OCI-LY1 (cell line): ENCODE measurements around the gene SF3B1.
A peak's percentile ranks its signal among the peaks of the same experiment; 100 is the strongest.

Experiments used
- H2AFZ ChIP-seq: fragments of 200-600 bp; sonication (generic), shearing (Covaris generic); 2 replicates; pipeline ENCODE4 v1.6.0; 2014; ENCODE audit warnings: antibody characterized with exemption, mild to moderate bottlenecking, low read length
- H3F3A ChIP-seq: fragments of 200-600 bp; sonication (generic), shearing (Covaris generic); 2 replicates; pipeline ENCODE4 v1.6.0; 2014; ENCODE audit warnings: mild to moderate bottlenecking, antibody characterized with exemption, low read length, moderate library complexity; ENCODE audit not compliant: insufficient read depth
- H3K27ac ChIP-seq: fragments of 200-600 bp; sonication (generic); 2 replicates; pipeline ENCODE4 v1.5.1; 2014; ENCODE audit warnings: low read length, mixed run types, mild to moderate bottlenecking, low read depth; ENCODE audit not compliant: poor library complexity, severe bottlenecking
- H3K27me3 ChIP-seq: fragments of 200-600 bp; sonication (generic); 2 replicates; pipeline ENCODE4 v1.6.0; 2014; ENCODE audit warnings: antibody characterized with exemption, mild to moderate bottlenecking, low read length, moderate library complexity; ENCODE audit not compliant: insufficient read depth
- H3K36me3 ChIP-seq: fragments of 200-600 bp; sonication (generic); 2 replicates; pipeline ENCODE4 v1.6.1; 2014; ENCODE audit warnings: mild to moderate bottlenecking, antibody characterized with exemption, low read length, moderate library complexity, mixed read lengths; ENCODE audit not compliant: insufficient read depth
- H3K4me1 ChIP-seq: fragments of 200-600 bp; sonication (generic); 2 replicates; pipeline ENCODE4 v1.5.1; 2014; ENCODE audit warnings: mild to moderate bottlenecking, low read length, moderate library complexity; ENCODE audit not compliant: insufficient read depth, severe bottlenecking
- H3K4me2 ChIP-seq: fragments of 200-600 bp; sonication (generic), shearing (Covaris generic); 2 replicates; pipeline ENCODE4 v1.6.1; 2014; ENCODE audit warnings: low read length
- H3K4me3 ChIP-seq: fragments of 200-600 bp; sonication (generic); 2 replicates; pipeline ENCODE4 v1.5.1; 2014; ENCODE audit warnings: low read length, low read depth, mild to moderate bottlenecking, mixed read lengths; ENCODE audit not compliant: poor library complexity, severe bottlenecking
- H3K79me2 ChIP-seq: fragments of 200-600 bp; shearing (Covaris generic); 2 replicates; pipeline ENCODE4 v1.6.1; 2016; ENCODE audit warnings: mixed run types, low read length, mixed read lengths; ENCODE audit not compliant: insufficient read depth
- H3K9ac ChIP-seq: fragments of 200-600 bp; sonication (generic), shearing (Covaris generic); 2 replicates; pipeline ENCODE4 v1.6.1; 2014; ENCODE audit warnings: mild to moderate bottlenecking, low read length, mixed read lengths
- H3K9me2 ChIP-seq: fragments of 200-600 bp; sonication (generic), shearing (Covaris generic); 2 replicates; pipeline ENCODE4 v1.6.1; 2014; ENCODE audit warnings: low read depth, mild to moderate bottlenecking, low read length, mixed read lengths
- H3K9me3 ChIP-seq: fragments of 200-600 bp; shearing (Covaris generic); 2 replicates; pipeline ENCODE4 v1.6.1; 2014; ENCODE audit warnings: low read length, mixed read lengths
- H4K20me1 ChIP-seq: fragments of 200-600 bp; sonication (generic), shearing (Covaris generic); 2 replicates; pipeline ENCODE4 v1.6.0; 2016; ENCODE audit warnings: mild to moderate bottlenecking, low read length; ENCODE audit not compliant: insufficient read depth
- CTCF ChIP-seq: fragments of 200-600 bp; sonication (generic), shearing (Covaris generic); IDR thresholded peaks from 2 replicates; pipeline ENCODE4 v1.5.1; 2017; ENCODE audit warnings: mild to moderate bottlenecking, antibody characterized with exemption, low read length, moderate library complexity, mixed read lengths
- EZH2 ChIP-seq: fragments of 200-600 bp; sonication (generic), shearing (Covaris generic); IDR thresholded peaks from 2 replicates; pipeline ENCODE4 v1.8.0; 2017; ENCODE audit warnings: borderline replicate concordance, mixed run types, mild to moderate bottlenecking, antibody characterized with exemption, low read length, moderate library complexity, mixed read lengths

Gene SF3B1

GRCh38 chr2:197358931-197359330 lies 75.9 kb downstream of the SF3B1 start:
- Histone ChIP-seq H3K4me3 (no peak overlapping the region), H3K9me3 (no peaks in the 10 kb centered on the region), H3F3A (no peaks in the 10 kb centered on the region), H3K79me2 (peaks cover 11% of the 10 kb centered on the region), H3K9me2 (no peaks in the 10 kb centered on the region), H3K4me2 (no peak overlapping the region), H4K20me1 (no peaks in the 10 kb centered on the region), H3K27ac (no peak overlapping the region), H3K4me1 (peaks cover 25% of the 10 kb centered on the region), H3K9ac (no peak overlapping the region), H2AFZ (no peak overlapping the region), H3K36me3 (peaks cover 7% of the 10 kb centered on the region; the same call in 1 of the 2 replicates), H3K27me3 (no peaks in the 10 kb centered on the region)
- TF ChIP-seq EZH2 (no peak), CTCF (no peak)

DNA sequence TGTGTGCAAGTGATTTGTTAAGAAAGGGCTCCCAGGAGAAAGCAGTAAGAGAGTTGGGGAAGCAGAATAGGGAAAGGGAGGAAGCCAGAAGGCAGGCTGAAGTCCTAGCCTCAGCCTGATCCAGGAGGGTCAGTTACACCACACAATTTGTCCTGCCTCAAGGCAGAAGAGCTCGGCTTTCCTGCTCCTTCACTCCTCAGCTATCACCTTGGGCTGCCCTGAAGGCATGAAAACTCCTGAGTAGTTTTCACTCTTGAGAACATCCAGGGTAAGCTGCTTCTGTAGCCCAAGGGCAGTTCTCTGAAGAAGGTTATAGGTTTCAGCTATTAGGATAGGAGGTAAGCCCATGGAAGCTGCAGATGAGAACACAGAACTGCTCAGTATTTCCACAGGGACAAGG lies 76.8 kb downstream of the SF3B1 start:
- peaks cover 33% of the 10 kb centered on the region for H3K4me1 ChIP-seq
- H3K9me2 ChIP-seq: no peaks in the 10 kb centered on the region
- no peaks in the 10 kb centered on the region for H3K27me3 ChIP-seq
- no peak overlapping the region for H3K9ac ChIP-seq
- H3F3A ChIP-seq: no peaks in the 10 kb centered on the region
- no peak overlapping the region for H3K27ac ChIP-seq
- no peak overlapping the region for H3K4me3 ChIP-seq
- H4K20me1 ChIP-seq: no peaks in the 10 kb centered on the region
- H2AFZ ChIP-seq: no peak overlapping the region
- TF ChIP-seq CTCF: no peak
- TF ChIP-seq EZH2: no peak
- no peak overlapping the region for H3K4me2 ChIP-seq
- H3K9me3 ChIP-seq: no peaks in the 10 kb centered on the region
- peaks cover 19% of the 10 kb centered on the region for H3K79me2 ChIP-seq
- peaks cover 13% of the 10 kb centered on the region; the same call in 1 of the 2 replicates for H3K36me3 ChIP-seq

DNA sequence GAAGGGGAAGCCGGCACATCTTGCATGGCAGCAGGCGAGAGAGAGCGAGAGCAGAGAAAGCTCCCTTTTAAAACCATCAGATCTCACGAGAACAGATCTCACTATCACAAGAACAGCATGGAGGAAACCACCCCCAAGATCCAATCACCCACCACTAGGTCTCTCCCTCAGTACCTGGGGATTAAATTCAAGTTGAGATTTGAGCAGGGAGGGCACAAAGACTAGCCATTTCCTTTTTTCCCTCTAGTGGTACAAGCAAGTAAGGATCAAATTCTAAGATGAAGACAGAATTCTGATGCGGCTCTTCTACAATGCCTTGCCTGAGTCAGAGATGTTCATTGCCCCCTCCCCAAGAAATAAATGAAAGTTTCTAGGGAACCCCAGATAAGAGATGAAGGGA lies 78.7 kb downstream of the SF3B1 start:
- H3K4me1 ChIP-seq: peaks cover 44% of the 10 kb centered on the region
- H3K4me2 ChIP-seq: peak overlapping the region; percentile 76
- H2AFZ ChIP-seq: peak overlapping the region; percentile 97; the same call in 1 of the 2 replicates
- H3K27ac ChIP-seq: peak overlapping the region; percentile 56
- TF ChIP-seq EZH2 (no peak), CTCF (peak; percentile 58; the same call in 1 of the 2 replicates)
- no peaks in the 10 kb centered on the region for H3F3A ChIP-seq
- no peaks in the 10 kb centered on the region for H3K9me2 ChIP-seq
- peak overlapping the region; percentile 90 for H3K9ac ChIP-seq
- H3K36me3 ChIP-seq: peaks cover 31% of the 10 kb centered on the region
- peak overlapping the region; percentile 90 for H3K4me3 ChIP-seq
- no peaks in the 10 kb centered on the region for H3K9me3 ChIP-seq
- no peaks in the 10 kb centered on the region for H4K20me1 ChIP-seq
- peaks cover 34% of the 10 kb centered on the region for H3K79me2 ChIP-seq
- no peaks in the 10 kb centered on the region for H3K27me3 ChIP-seq
